Measurements from ENCODE around the gene NELFE. TPM values are rescaled to one million over a fixed set of nuclear protein-coding genes. Genes with fewer than 3 reads are reported as not detected.
A peak's percentile ranks its signal among the peaks of the same experiment; 100 is the strongest.

NELFE gene
- total and polyA plus RNA-seq, 2 of the 13 experiments (the other 11 are each of a cell fraction or from before 2014, with no cell fraction given): 51.3 to 69.8 TPM

DNA sequence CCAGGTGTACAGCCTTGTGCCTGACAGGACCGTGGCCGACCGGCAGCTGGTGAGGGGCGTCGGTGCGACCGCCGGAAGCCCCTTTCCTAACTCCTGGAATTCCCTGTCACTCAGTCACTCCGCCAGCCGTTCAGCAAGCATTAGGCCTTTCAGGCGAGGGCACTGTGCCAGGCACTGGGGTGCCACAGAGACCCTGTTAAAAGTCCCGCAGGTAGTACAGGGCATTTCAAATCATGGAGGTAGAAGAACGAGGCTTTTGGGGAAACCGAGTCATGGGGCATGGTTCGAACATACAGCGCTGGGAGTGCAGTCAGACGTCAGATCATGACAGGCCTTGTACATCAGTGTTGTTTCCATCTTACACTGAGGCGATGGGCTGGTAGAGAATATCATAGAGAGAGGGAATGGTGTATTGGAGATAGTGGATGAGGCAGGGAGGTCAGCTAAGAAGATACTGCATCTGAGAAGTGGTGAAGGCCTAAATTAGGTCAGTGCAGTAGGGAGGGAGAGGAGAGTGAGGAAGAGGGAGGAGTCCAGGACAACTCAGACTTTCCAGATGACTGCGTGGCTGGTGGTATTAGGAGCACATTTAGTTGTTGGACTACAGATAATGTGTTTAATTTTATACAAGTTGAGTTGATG is 14.1 kb upstream of the NELFE start (continued):
- TF ChIP-seq ZBTB39 (CRISPR knock-in tag; IDR thresholded peaks at IDR 0.05): no peak
- TF ChIP-seq STAG1 (CRISPR knock-in tag; IDR thresholded peaks at IDR 0.05): no peak; the same call in 1 of the 2 replicates
- no peak for TF ChIP-seq TEAD2 (CRISPR knock-in tag; IDR thresholded peaks at IDR 0.05)
- TF ChIP-seq, protein P1, sequence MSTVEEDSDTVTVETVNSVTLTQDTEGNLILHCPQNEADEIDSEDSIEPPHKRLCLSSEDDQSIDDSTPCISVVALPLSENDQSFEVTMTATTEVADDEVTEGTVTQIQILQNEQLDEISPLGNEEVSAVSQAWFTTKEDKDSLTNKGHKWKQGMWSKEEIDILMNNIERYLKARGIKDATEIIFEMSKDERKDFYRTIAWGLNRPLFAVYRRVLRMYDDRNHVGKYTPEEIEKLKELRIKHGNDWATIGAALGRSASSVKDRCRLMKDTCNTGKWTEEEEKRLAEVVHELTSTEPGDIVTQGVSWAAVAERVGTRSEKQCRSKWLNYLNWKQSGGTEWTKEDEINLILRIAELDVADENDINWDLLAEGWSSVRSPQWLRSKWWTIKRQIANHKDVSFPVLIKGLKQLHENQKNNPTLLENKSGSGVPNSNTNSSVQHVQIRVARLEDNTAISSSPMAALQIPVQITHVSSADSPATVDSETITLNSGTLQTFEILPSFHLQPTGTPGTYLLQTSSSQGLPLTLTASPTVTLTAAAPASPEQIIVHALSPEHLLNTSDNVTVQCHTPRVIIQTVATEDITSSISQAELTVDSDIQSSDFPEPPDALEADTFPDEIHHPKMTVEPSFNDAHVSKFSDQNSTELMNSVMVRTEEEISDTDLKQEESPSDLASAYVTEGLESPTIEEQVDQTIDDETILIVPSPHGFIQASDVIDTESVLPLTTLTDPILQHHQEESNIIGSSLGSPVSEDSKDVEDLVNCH (CRISPR knock-in tag; IDR thresholded peaks at IDR 0.05): no peak
- no peak for TF ChIP-seq NBN (conservative IDR thresholded peaks at IDR 0.05)
- peak; percentile 11; the same call in 1 of the 2 replicates for TF ChIP-seq ZNF501 (CRISPR knock-in tag; IDR thresholded peaks at IDR 0.05)

- in situ Hi-C loops (cut with HindIII; ENCODE audit: extremely low pct_ligation_motif_present, low pct_unique_long_range_greater_than_20kb) (no loop called here), intact Hi-C loops (cut with micrococcal nuclease; ENCODE audit: unreplicated experiment) (no loop called here)
- peak within 1 kb of the TSS; percentile 86 for H3K27ac ChIP-seq (ENCODE audit: extremely low read length, insufficient read depth, low read length)
- peaks cover 21% of the 10 kb centered on the region for H3K79me2 ChIP-seq (ENCODE audit: insufficient read depth, low read length)
- no peaks in the 10 kb centered on the region for H4K20me1 ChIP-seq (ENCODE audit: insufficient read depth, low read length)
- ChIA-PET POLR2A (interaction anchor here (0.8 to 6.1 kb wide), 17 partner anchors 8 to 320 kb away, joined by 3 to 142 read pairs (median 7); partner anchors contain the start of genes APOM, BAG6, C2 and CFB), CTCF (ENCODE audit: low intra/inter-chr PET ratio, low total read pairs) (no interaction called here)
- H2AFZ ChIP-seq (ENCODE audit: low read length): no peak within 1 kb of the TSS
- no peaks in the 10 kb centered on the region for H3K9me3 ChIP-seq (ENCODE audit: low read length)
- H3K36me3 ChIP-seq (replicated peaks in 1 of 2; ENCODE audit: control insufficient read depth in 1 of 2, insufficient read depth in 2 of 2, low read length in 2 of 2): peaks cover 19 to 34% of the 10 kb centered on the region in 2 experiments
- H3K27me3 ChIP-seq (ENCODE audit: control insufficient read depth in 1 of 2, insufficient read depth in 2 of 2, low read length in 2 of 2): no peaks in the 10 kb centered on the region; a peak in 1 of 5 replicates
- DNase-seq (ENCODE audit: low spot score) (peak; percentile 98), FAIRE-seq (peak; percentile 99), ATAC-seq (peak; percentile 86)
- H3K4me2 ChIP-seq (ENCODE audit: low read depth, low read length): peak within 1 kb of the TSS; percentile 99
- 2% methylated on average over 23 of the region's 62 CpGs for WGBS (ENCODE audit: low lambda C conversion rate)
- H3K9ac ChIP-seq (ENCODE audit: insufficient read depth, low read depth, low read length): peak within 1 kb of the TSS; percentile 88
- H3K4me3 ChIP-seq (replicated peaks in 1 of 3; ENCODE audit: insufficient read depth in 1 of 3, low read depth in 2 of 3, low read length in 3 of 3): peak within 1 kb of the TSS; percentile 73 to 94 (median 90)
- H3K4me1 ChIP-seq (ENCODE audit: insufficient read depth, low read length): peaks cover 32% of the 10 kb centered on the region
- no TSS peak for BruUV-seq (replicated peaks)
- no peak for TF ChIP-seq ZFP36 (IDR thresholded peaks at IDR 0.05; ENCODE audit: borderline replicate concordance, low read depth, low read length, partially characterized antibody)
- no peak for TF ChIP-seq ZC3H4 (CRISPR knock-in tag; IDR thresholded peaks at IDR 0.05; ENCODE audit: borderline replicate concordance)
- peak; percentile 94; the same call in 1 of the 2 replicates for TF ChIP-seq MAF1 (CRISPR knock-in tag; IDR thresholded peaks at IDR 0.05; ENCODE audit: borderline replicate concordance)
- TF ChIP-seq TP53 (CRISPR knock-in tag; conservative IDR thresholded peaks at IDR 0.05): no peak
- TF ChIP-seq MTF2 (CRISPR knock-in tag; IDR thresholded peaks at IDR 0.05; ENCODE audit: borderline replicate concordance): no peak
Observed at GRCh38 chr6:31971993-31972708, 13.4 kb upstream of the NELFE start, which contains the start of gene DXO. DXO (minus strand) TSS chr6:31972138; CDS start chr6:31971675, 463 bp downstream.
